GM21447 (cell line): ENCODE results near the gene ZNRF1.
A peak's percentile ranks its signal among the peaks of the same experiment; 100 is the strongest.
"Not testable (repeated sequence)": the region's sequence is repeated elsewhere in the genome, so short reads cannot be mapped to it uniquely, and the experiment has no call there.

ENCODE experiments used
- ATAC-seq: cut with Tn5 transposase; IDR thresholded peaks from one replicate; pipeline ENCODE4 v1.9.1; 2021; ENCODE audit not compliant: unreplicated experiment

Gene ZNRF1

DNA sequence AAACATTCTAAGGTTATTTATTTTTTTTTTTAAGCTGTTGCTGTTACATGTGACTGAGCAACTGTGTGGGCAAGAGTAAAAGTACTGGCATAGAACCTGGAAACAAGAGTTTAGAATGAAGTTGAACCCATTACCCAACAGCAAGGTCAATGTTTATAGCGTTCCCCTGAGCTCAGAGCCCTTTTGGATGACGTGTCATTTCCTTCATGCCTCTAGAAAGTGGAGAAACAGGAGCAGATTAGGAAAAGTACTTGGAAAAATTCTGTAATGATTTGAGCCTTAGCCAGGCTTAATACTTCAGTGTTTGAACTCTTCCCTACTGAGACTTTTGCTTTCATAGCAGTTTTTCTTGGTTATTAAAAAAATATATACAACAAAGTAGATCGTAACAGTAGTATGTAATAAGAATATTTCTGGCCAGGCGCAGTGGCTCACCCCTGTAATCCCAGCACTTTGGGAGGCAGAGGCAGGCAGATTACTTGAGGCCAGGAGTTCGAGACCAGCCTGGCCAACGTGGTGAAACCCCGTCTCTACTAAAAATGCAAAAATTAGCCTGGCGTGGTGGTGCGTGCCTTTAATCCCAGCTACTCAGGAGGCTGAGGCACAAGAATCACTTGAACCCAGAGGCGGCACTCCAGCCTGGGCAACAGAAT lies 27.5 kb downstream of the ZNRF1 start:
- not testable (repeated sequence) for ATAC-seq

DNA sequence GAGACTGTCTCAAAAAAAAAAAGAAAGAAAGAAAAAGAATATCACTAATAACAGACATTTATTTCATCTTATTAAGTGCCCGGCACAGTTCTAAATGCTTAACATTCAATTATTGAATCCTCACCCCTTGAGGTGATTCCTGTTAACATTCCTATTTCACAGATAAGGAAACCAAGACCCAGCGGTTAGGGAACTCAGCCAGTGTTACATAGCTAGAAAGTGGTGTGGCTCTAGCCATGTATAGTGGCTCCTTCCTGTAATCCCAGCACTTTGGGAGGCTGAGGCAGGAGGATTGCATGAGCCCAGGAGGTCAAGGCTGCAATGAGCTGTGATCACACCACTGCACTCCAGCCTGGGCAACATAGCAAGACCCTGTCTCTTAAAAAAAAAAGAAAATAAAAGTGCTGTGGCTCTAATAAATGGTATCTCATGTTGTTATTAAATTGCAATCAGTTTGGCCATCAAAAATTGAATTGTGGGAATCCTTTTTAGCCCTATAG lies 28.1 kb downstream of the ZNRF1 start:
- no peak for ATAC-seq

DNA sequence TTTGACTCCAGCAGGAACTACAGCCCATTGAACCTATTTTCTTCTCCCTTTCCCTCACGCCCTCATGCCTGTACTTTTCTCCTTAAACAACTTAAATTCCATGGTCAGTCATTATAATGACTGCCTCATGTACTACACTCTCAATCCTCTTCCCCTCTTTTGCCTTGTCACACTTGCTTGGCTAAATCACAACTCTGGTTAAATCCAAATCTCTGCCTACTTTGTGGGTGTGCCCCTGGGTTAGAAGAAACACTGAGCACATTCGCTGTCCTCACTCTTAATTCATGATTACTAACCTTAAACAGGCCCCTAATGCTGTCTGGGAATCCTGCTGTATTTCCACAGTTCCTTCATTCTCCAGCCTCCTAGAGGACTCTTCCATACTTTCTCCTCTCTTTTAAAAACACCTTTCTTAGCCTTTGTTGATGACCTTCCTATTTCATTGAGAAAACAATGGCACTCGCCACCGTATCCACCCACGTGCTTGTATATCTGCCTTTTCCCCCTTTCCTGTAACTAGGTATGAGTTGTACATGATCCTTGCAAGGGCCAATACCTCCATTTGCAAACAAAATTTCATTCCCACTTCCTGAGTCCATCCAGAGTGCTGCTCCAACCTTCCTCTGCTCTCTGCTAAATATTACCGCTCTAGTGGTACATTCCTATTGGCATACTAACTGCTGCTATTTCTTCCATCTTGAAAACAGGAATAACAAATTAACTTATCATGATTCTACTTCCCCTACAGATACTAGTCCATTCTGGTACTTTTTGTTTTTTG lies 28.9 kb downstream of the ZNRF1 start:
- ATAC-seq, result no peak

DNA sequence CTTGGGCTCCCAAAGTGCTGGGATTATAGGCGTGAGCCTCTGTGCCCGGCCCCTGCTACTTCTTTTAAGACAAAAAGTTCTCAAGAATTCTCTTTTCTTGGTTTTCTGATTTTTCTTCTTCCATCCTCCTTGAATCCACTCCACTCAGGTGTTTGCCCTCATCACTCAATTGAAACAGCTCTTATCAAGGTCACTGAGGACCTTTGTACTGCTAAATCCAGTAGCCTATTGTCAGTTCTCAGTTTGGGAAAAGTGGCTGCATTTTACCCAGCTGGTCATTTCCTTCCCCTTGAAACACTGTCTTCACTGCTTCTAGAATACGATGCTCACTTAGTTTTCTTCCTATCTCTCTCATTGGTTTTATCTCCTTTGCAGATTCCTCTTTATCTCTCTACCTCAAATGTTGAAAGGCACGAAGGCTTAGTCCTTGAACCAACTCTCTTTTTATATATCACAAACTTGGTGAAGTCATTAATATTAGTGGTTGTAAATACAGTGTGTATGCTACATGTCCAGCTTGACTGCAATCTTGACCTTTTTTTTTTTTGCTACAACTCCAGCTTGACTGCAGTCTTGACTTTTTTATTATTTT lies 29.8 kb downstream of the ZNRF1 start:
- no peak for ATAC-seq

DNA sequence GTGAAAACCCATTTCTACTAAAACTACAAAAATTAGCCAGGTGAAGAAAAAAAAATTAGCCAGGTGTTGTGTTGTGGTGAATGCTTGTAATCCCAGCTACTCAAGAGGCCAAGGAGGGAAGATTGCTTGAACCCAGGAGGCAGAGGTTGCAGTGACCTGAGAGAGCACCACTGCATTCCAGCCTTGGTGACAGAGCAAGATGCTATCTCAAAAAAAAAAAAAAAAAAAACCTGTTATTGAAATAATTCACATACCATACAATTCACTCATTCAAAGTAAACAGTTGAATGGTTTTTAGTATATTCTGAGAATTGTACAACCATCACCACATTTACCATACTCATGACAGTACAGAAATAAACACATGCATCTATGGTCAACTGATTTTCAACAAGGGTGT lies 31.0 kb downstream of the ZNRF1 start:
- ATAC-seq, result no peak

DNA sequence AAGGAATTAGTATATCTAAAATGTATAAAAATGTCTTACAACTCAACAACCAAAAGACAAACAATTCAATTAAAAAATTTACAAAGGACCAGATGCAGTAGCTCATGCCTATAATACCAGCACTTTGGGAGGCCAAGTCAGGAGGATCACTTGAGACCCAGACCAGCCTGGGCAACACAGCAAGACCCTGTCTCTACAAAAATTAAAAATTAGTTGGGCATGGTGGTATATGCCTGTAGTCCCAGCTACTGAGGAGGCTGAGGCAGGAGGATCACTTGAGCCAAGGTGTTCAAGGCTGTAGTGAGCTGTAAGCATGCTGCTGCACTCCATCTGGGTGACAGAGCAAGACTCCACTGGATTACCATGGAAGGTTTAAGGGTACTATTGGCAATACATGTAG lies 33.8 kb downstream of the ZNRF1 start:
- ATAC-seq, result no peak

DNA sequence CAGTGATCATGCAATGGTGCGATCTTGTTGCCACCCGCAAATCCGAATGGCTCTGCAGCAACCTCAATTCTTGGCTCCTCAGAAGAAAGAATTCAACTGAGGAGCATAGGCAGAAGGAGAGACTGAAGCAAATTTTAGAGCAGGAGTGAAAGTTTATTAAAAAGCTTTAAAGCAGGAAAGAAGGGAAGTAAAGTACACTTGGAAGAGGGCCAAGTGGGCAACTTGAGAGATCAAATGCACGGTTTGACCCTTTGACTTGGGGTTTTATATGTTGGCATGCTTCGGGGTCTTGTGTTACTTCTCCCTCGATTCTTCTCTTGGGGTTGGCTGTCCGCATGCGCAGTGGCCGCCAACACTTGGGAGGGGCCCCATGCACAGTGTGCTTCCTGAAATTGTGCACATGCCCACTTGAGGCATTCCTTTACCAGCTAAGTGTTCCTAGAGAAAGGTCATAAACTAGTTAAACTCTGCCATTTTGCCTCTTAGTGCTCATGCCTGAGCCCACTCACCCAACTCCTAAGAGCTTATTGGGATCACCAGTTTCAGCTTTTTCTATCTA lies 36.7 kb downstream of the ZNRF1 start:
- ATAC-seq, result no peak

DNA sequence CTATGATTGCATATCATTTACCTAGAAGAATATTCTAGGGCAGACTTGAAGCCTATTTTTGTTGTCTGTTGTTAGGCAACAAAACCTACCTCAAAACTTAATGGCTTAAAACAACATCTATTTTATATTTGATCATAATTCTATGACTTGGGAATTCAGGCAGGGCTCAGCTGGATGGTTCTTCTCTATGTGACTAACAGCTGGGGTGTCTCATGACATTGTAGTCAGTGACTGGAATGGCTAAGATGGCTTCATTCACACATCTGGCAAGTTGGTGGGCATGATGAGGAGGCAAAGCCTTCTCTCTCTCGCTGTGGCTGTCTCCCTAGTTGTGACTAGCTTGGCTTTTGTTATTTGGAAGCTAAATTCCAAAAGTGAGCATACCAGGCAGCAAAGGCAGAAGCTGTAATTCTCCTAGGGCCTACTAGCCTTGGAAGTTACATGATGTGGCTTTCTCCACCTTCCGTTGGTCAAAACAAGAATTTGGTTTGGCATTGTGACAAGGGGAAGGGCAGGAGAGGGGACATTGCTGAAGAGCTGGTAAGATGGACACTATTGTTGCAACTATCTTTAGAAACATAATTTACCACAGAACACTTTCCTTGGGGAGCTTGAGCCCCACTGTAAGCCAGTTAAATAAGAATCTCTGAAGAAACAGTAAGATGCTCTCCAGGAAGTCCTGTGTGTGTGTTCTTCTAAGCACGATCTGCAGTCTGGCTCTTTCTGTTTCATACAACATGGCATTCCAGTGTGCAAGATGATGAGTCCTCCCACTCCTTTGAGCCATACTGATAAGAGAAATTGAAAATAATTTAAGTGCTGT lies 39.4 kb downstream of the ZNRF1 start:
- no peak for ATAC-seq

DNA sequence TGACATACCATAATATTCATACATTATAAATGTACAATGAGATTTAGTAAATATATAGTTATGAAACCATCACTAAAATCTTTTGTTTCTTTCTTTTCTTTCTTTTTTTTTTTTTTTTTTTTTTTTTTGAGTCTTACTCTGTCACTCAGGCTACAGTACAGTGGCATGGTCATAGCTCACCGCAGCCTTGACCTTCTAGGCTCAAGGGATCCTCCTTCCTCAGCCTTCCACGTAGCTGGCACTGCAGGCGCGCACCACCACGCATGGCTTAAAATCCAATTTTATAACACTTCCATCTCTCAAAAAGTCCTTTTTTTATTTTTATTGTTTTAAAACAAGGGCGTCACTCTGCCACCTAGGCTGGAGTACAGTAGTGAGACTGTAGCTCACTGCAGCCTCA lies 41.1 kb downstream of the ZNRF1 start:
- ATAC-seq, result no peak

DNA sequence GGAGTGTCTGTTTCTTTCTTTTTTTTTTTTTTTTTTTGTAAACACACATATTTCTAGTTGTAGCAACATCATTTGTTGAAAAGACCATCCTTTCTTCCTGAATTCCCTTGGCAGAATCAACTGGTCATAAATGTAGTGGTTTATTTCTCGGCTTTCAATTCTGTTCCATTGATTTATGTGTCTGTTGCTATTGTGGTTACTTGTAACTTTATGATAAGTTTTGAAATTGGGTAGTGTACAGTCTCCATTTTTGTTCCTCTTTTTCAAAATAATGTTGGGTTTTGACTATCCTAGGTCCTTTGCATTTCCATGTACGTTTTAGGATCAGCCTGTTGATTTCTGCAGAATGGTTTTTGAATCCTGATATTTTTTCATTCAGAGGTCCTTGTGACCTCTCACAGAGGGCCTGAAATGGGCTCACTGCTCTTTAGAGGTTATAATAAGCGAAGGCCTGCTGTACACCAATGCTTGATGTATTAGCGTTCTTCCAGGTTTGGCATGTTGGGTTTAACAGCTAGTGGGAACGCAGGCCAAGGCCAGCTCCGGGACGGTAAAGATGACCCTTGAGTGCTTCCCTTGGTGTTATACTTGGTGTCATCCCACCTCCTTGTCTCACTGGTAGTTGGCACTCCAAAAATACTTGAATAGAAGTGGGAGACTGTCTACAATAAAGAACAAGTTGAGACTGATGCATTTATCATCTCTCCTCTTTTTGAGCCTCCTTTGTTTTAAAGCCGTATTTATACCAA lies 43.8 kb downstream of the ZNRF1 start:
- ATAC-seq, result no peak

DNA sequence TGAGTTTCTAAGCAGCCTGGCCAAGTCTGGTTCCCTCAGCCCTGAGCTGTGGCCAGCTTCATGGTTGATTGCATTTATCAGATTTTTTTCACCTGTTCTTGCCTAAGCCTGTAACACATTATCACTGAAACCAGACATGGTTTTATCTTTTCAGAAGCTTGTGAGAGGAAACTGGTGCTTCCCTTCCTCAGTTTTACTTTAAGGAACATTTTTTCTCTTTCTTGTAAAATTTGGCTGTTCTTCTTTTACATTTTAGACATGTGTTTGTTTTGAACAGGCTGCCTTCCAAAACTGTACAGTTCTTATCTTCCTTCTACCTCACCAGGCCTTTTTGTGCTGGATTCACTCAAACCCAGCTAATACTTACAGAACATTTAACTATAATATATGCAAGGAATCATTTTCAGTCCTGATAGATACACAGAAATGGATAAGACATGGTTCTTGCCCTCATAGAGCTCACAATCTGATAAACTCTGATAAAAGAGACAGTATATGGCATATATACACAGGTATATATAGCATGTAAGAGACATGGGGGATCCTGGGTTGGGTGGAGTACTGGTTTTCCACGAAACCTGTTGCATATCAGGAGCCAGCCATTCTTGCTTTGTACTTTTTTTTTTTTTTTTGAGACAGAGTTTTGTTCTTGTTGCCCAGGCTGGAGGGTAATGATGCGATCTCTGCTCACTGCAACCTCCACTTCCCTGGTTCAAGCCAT lies 44.5 kb downstream of the ZNRF1 start:
- ATAC-seq, result peak; percentile 86

DNA sequence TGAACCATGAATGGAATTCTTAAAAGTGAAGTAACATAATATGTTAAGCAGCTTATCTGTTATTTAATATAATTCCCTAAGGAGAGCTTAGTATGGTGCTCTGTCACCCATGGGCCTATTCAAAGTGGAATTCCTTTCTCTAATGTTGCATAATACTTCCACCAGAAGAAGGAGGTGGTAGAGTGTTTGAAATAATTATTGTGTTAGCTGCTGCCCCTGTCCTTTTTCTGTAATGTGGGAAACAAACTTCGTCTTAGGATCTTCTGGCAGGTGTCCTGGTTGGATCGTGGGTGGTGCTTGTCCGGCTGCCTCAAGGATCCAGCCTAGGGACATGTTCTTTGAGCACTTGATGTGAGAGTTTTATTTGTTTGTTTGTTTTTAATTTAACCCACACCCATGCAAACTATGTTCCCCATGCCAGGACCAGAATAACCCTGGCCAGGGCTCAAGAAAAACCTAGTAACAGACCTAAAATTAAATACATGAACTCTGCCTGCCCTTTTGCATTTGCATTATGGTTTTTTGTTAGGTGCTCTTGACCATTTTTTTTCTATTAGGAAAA lies 46.1 kb downstream of the ZNRF1 start:
- no peak for ATAC-seq

DNA sequence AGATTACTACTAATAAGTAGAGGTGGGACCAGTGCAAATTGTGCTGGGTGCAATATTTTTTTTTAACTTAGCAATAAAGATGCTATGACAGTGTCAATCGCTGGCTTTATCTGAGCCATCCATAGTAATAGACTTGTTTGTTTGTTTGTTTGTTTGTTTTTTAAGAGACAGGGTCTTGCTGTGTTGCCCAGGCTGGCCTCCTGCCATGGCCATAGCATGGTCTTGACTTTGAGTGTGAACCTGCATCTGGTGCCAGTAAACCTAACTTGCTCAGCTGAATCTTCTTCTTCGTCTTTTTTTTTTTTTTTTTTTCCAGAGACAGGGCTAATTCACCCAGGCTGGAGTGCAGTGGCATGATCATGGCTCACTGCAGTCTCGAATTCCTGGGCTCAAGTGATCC lies 46.6 kb downstream of the ZNRF1 start:
- ATAC-seq, result no peak

DNA sequence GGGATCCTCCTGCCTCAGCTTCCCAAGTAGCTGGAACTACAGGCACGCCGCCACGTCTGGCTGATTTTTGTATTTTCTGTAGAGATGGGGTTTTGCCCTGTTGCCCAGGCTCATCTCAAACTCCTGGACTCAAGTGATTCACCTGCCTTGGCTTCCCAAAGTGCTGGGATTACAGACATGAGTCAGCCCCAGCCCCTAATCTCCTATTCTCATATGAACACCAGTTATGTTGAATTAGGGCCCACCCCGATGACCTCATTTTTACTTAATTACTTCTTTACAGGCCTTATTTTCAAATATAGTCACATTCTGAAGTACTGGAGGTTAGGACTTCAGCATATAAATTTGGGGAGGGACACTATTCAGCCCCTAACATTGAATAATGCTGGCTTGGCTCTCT lies 49.2 kb downstream of the ZNRF1 start:
- ATAC-seq, result no peak

DNA sequence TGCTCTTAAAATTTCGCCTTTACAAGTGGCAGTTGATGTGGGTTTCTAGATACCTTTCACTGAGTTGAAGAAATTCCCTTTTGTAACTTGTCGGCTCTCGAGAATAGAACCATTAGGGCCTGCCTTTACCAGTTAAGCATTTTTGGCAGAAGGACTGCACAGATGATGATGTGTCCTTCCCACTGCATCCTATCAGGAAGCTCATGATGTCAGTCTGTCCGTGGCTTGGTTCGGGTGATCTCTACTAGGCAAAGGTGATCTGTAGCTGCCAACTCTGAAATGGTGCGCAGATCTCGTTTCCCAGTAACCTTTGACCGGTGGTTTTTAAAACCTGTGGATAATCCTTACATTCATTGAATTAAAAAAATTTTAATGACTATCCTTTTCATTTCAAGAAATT lies 49.7 kb downstream of the ZNRF1 start:
- no peak for ATAC-seq

DNA sequence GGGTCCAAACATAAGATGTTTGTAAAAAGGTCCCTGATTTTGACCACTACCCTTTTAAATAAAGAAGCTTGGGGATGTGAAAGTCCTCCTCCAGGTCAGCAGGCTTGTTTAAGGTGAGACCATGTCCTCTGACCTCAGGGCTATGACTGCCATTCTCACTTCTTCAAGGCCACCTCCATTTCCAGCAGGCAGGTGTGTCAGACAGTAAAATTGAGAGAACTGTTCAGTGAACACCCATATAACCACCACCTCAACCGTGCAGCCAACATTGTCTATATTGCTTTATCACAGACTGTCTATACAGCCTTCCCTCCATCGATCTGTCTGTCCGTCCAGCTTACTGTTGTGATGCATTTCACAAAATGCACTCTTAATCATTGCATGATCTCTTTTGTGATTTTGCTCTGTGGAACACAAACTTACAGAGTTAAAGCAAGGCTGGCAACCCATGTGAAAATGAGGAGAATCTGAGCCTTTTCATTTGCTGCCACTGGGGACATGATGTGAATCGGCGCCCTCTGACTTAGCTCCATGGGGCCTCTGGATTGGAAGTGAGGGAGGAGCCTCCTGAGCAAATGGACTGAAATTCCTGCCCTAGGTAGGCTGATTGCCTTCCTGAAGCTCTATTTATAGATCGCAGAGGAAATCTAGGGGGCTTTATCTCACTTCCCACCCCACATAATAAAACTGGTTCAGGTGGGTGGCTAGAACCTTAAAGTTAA lies 53.8 kb downstream of the ZNRF1 start:
- ATAC-seq, result no peak

DNA sequence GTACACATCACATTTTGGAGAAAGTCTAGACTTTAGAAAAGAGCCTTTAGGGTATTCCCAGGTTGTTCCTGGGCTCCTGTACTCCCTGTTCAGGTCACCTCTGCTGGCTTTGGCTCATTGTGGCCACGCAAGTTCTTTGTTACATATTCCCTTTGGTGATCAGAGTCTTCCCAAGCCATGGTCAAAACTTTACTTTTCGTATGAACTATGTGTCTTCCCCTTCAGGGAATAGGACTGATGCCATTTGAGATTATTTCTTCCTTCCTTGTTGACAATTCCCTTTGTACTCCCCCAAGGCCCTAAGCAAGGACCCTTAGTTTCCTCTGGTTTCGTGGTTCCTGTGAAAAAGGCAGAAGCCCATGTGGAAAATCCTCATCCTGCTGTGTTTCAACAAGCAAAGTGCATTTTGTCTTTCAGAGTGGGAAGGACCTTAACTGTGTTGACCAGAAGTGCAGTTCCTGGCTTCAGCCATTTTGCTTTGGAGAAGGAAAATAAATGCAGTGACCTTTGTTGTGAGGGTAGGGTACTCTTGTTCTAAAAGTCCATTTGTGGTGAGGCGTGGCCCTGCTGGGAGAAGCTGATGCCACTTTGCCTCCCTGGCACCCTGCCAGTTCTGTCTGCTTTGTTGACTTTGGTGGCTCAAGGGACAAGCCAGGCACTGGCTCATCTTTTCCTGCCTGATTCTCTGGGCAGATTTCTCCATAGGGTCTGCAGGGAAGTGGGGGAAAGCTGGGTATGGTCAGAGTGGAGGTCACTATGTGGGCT lies 55.1 kb downstream of the ZNRF1 start:
- no peak for ATAC-seq

DNA sequence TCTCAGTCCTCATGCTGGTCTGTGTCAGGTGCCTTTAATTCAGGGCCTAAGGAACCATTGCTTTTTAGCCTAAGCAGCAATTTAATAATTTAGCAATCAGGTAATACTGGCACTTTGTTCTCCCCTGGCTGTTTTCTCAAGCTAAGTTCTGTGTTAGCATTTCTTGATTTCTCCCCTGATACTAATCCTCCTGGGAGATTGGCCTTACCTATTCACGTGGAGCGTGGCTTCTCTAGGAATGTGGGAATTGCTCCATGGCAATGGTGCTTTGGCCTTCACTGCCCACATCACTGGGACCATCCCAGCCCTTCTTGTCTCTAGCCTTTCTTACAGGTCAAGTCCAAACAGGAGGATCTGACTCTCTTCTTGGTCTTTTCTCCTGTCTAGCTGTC lies 55.7 kb downstream of the ZNRF1 start:
- ATAC-seq, result no peak
